Thoracic aorta (tissue), 2 donors: ENCODE results near the gene LTBP1. TPM values are rescaled to one million over a fixed set of nuclear protein-coding genes. Genes with fewer than 3 reads are reported as not detected.

Source experiments
- ATAC-seq: fragments of 150-250 bp; one replicate; pipeline ENCODE4 v1.8.0; 2017; ENCODE audit warnings: low read depth; ENCODE audit not compliant: insufficient number of reproducible peaks, low FRiP score
- DNase-seq: peaks from one replicate; pipeline ENCODE4 v3.0.0-alpha.2; 2020; ENCODE audit warnings: low spot score
- H3K27ac ChIP-seq, 2 donors: fragments of 200-600 bp; sonication (generic); 1 replicate in 1 of 2; 2 replicates in 1 of 2; pipeline ENCODE4 v1.5.1; 2016; ENCODE audit warnings: mild to moderate bottlenecking in 2 of 2, moderate library complexity in 2 of 2
- H3K27me3 ChIP-seq: fragments of 200-600 bp; sonication (generic); replicated peaks from 2 replicates; pipeline ENCODE4 v1.6.0; 2016; ENCODE audit warnings: mild to moderate bottlenecking; ENCODE audit not compliant: insufficient read depth
- H3K36me3 ChIP-seq: fragments of 200-600 bp; sonication (generic); one replicate; pipeline ENCODE4 v1.5.1; 2016
- H3K4me1 ChIP-seq, 2 donors: fragments of 200-600 bp; sonication (generic); 1 replicate in 1 of 2; 2 replicates in 1 of 2; pipeline versions ENCODE4 v1.5.1 to v1.6.0; 2016; ENCODE audit warnings: low read depth in 2 of 2, mild to moderate bottlenecking in 1 of 2; ENCODE audit not compliant: control insufficient read depth in 1 of 2
- H3K4me3 ChIP-seq: fragments of 200-600 bp; sonication (generic); 2 replicates; pipeline ENCODE4 v1.5.1; 2016; ENCODE audit warnings: mild to moderate bottlenecking
- H3K9me3 ChIP-seq: fragments of 200-600 bp; sonication (generic); 2 replicates; pipeline ENCODE4 v1.5.1; 2016
- CTCF ChIP-seq: fragments of 200-600 bp; sonication (generic); IDR thresholded peaks from one replicate; pipeline ENCODE4 v1.5.1; 2019; ENCODE audit warnings: antibody characterized with exemption
- total RNA-seq, 2 donors: library from RNA; depleted of rRNA; stranded (reverse); fragments of >200 nt; gene quantifications; one replicate each; pipeline versions ENCODE4 v1.1.0 to v1.2.3, GENCODE V29; 2016

Gene LTBP1
- total RNA-seq, 2 donors from 2014 or later: 584 to 786 TPM

- no peak for ATAC-seq
- peak overlapping the region in 1 of 2 donors; percentile 0 for H3K27ac ChIP-seq
- no peak for TF ChIP-seq CTCF
Measured at GRCh38 chr2:33022989-33023727, 76.4 kb downstream of the LTBP1 start.

GRCh38 chr2:33023728-33024500, 77.2 kb downstream of the LTBP1 start:
- Histone ChIP-seq H3K9me3 (no peaks in the 10 kb centered on the region), H3K4me1 (peaks cover 10 to 31% of the 10 kb centered on the region in 2 donors), H3K27me3 (no peaks in the 10 kb centered on the region), H3K4me3 (no peak overlapping the region), H3K36me3 (no peaks in the 10 kb centered on the region), H3K27ac (peak overlapping the region in 1 of 2 donors; percentile 0)
- TF ChIP-seq CTCF: no peak
- ATAC-seq: no peak
- DNase-seq: no peak

More at GRCh38 chr2:33022989-33023727, 76.4 kb downstream of the LTBP1 start:
- no peaks in the 10 kb centered on the region for H3K27me3 ChIP-seq
- H3K9me3 ChIP-seq: no peaks in the 10 kb centered on the region
- H3K4me1 ChIP-seq: peaks cover 10 to 31% of the 10 kb centered on the region in 2 donors
- H3K36me3 ChIP-seq: no peaks in the 10 kb centered on the region
- DNase-seq: no peak
- no peak overlapping the region for H3K4me3 ChIP-seq

DNA sequence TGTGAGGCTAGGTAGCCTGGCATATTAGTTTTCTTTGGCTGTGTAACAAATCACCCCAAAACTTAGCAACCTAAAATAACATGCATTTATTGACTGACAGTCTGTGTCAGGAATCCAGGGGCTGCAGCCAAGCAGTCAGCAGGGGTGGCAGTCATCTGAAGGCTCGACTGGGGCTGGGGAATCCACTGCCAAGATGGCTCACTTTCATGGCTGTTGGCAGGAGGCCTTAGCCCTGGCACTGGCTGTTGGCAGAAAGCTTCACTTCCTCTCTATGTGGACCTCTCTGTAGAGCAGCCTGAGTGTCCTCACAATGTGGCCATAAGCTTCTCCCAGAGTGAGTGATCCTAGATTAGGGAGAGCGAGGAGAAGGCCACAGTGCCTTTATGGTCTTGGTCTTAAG, 78.0 kb downstream of the LTBP1 start:
- no peaks in the 10 kb centered on the region for H3K9me3 ChIP-seq
- H3K27ac ChIP-seq: no peak overlapping the region
- no peak for TF ChIP-seq CTCF
- ATAC-seq (no peak), DNase-seq (no peak)
- no peak overlapping the region for H3K4me3 ChIP-seq
- no peaks in the 10 kb centered on the region for H3K27me3 ChIP-seq
- H3K4me1 ChIP-seq: peaks cover 10 to 31% of the 10 kb centered on the region in 2 donors
- H3K36me3 ChIP-seq: no peaks in the 10 kb centered on the region

DNA sequence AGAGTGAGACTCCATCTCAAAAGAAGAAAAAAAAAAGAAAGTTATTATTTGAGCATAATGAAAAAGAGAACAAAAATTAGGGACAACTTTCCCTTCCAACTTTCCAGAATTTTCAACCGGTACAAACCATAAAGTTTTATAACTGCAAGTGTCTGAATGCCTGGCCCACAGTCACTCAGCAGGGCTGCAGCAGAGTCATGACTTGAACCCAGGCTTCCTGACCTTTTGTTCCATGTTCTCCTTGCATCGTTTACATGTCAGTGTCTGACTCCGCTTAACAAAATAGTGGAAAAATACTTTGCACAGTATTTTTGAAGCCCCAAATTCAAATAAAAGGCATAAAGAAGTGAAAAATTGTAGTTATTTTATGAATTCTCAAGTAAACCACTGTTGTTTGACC, 82.7 kb downstream of the LTBP1 start:
- Histone ChIP-seq H3K9me3 (no peaks in the 10 kb centered on the region), H3K27ac (no peak overlapping the region), H3K27me3 (no peaks in the 10 kb centered on the region), H3K4me1 (peaks cover 0 to 3% of the 10 kb centered on the region in 2 donors), H3K4me3 (no peak overlapping the region), H3K36me3 (no peaks in the 10 kb centered on the region)
- DNase-seq (no peak), ATAC-seq (no peak)
- no peak for TF ChIP-seq CTCF

- DNase-seq (no peak), ATAC-seq (no peak)
- Histone ChIP-seq H3K9me3 (no peaks in the 10 kb centered on the region), H3K27me3 (no peaks in the 10 kb centered on the region), H3K4me3 (no peak overlapping the region), H3K4me1 (peaks cover 0 to 6% of the 10 kb centered on the region in 2 donors), H3K27ac (no peak overlapping the region), H3K36me3 (no peaks in the 10 kb centered on the region)
- no peak for TF ChIP-seq CTCF
Measured at GRCh38 chr2:33029926-33030325, 83.2 kb downstream of the LTBP1 start.
